ENCODE results near the gene ALKBH5.

DNA sequence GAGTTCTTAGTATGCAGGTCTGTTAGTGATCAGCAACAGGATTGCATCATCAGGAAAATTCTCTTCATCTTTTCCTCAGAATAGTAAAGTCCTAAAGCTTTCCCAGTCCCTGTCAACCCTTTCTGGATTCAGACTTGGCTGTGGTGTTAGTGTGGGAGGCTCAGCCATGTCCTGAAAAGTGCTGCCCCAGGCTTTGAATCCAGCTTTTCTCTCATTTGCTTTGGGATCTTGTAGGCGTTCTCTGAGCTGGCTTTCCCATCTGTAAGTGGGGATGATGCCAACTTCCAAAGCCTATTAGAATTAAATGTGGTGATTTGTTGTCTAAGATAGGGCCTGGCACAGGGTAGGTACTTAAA is 3.0 kb downstream of the ALKBH5 start:
- TF ChIP-seq, protein P1, sequence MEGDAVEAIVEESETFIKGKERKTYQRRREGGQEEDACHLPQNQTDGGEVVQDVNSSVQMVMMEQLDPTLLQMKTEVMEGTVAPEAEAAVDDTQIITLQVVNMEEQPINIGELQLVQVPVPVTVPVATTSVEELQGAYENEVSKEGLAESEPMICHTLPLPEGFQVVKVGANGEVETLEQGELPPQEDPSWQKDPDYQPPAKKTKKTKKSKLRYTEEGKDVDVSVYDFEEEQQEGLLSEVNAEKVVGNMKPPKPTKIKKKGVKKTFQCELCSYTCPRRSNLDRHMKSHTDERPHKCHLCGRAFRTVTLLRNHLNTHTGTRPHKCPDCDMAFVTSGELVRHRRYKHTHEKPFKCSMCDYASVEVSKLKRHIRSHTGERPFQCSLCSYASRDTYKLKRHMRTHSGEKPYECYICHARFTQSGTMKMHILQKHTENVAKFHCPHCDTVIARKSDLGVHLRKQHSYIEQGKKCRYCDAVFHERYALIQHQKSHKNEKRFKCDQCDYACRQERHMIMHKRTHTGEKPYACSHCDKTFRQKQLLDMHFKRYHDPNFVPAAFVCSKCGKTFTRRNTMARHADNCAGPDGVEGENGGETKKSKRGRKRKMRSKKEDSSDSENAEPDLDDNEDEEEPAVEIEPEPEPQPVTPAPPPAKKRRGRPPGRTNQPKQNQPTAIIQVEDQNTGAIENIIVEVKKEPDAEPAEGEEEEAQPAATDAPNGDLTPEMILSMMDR (IDR thresholded peaks at IDR 0.05; ENCODE audit: low read length), result no peak
- no peak for TF ChIP-seq EZH2 (IDR thresholded peaks at IDR 0.05; ENCODE audit: borderline replicate concordance, low read length)

Data from OCI-LY1 (cell line).